ENCODE measurements around the gene NT5E. TPM values are rescaled to one million over a fixed set of nuclear protein-coding genes. Genes with fewer than 3 reads are reported as not detected.
"Not testable (repeated sequence)": the region's sequence is repeated elsewhere in the genome, so short reads cannot be mapped to it uniquely, and the experiment has no call there.

The NT5E gene
- total RNA-seq, 1 donor from 2014 or later: 140 TPM

DNA sequence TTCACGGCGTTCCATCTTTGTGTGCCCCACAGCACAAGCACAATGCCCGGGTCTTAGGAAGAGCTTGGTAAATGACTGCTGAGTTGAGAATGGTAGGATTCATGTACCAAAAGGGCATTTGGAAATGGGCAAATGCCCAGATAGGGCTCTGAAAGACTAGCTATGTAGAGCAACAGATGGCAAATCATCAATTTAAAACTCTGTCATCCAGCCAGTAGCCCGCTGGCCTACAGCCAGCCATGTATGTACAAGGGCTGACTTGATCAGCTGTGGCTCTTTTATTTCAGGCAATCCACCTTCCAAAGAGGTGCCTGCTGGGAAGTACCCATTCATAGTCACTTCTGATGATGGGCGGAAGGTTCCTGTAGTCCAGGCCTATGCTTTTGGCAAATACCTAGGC, 35.1 kb downstream of the NT5E start:
- no peak for DNase-seq (ENCODE audit: extremely low read depth, low read depth, low spot score)

DNA sequence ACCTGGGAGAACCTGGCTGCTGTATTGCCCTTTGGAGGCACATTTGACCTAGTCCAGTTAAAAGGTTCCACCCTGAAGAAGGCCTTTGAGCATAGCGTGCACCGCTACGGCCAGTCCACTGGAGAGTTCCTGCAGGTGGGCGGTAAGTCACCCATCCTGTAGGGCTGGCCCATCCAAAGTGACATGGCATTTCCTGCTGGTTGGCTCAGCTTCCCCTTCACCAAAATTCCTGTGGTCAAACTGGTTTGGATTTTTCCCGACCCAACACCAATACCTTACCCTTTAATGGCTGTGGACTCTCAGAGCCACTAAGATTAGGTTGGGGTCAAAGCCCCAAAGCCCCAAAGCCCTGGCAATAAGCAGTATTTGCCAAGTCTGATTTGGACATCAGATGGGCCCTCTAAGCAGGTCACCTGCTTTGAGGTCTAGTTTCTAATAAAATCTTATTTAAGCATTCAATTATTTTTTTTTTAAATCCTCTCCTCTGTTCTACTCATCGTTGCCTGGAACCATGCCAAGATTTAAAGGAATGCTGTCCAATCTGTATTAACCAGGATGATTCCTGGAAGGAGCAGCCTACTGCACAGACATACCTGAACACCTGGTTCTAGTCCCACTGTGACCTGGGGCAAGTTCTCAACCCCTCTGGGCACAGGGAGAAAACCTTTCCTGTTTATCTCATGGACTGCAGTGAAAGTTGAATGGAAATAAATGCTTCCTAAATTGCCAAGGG, 40.8 kb downstream of the NT5E start:
- DNase-seq (ENCODE audit: extremely low read depth, low read depth, low spot score): no peak

DNA sequence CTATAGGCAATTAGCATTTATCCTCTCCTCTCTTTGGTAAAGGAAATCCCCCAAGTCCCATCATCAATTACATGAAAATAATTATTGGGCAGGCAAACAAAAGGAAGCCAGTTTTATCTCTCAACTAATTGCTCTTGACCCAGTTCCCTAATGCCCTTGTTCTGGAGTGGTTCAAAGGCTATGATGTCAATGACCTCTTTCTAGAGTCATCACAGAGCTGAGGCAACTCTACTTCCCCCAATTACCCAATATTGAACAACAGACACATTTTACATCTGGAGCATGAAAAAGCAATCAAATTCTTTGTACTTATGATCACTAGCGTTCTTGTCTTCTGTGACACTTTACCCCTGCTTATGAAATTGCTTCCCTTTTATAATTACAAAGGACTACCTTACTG, 43.5 kb downstream of the NT5E start:
- DNase-seq (ENCODE audit: extremely low read depth, low read depth, low spot score): no peak

DNA sequence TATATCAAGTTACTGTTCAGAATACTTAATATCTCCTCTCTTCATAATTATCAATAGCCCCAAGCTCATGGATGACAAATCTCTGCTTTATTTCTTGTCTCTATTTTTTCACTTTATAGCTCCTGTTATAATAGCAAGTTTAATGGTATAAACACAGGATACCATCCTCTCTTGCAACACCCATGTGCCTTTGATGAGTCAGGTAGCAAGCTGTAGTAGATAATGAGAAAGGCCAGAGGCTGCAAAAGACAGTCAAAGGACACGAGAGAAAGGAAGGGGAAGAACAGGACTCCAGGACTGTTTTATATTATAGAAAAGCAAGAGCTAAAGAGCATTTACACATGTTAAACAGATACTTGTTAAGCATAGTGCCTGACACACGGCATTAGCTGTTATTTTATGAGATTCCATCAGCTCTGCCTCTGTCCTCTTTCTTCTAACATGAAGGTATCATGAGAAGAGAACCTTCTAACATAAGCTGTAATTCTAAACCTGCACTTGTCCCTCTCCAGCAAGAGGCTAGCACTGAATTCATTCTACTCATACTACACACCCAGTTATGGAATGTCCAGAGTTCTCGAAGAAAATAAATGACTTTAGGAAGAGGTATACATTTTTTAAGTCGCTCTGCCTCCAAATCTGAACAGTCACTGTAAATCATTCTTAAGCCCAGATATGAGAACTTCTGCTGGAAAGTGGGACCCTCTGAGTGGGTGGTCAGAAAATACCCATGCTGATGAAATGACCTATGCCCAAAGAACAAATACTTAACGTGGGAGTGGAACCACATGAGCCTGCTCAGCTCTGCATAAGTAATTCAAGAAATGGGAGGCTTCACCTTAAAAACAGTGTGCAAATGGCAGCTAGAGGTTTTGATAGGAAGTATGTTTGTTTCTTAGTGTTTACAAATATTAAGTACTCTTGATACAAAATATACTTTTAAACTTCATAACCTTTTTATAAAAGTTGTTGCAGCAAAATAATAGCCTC, 45.0 kb downstream of the NT5E start:
- no peak for DNase-seq (ENCODE audit: extremely low read depth, low read depth, low spot score)

DNA sequence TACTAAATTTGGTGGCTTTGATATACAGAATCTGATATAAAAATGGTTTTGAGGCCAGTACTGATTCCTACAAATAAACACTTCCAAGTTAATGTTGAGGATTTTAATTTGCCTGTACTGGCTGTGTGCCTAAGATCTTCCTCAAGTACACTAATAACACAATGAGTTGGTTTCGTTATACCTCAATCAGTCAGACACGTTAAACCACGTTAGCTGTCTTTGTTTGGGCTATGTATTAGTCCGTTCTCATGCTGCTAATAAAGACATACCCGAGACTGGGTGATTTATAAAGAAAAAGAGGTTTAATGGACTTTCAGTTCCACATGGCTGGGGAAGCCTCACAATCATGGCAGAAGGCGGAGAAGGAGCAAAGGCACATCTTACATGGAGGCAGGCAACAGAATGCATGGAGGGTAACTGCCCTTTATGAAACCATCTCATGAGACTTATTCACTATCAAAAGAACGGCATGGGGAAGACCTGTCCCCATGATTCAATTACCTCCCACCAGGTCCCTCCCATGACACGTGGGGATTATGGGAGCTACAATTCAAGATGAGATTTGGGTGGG, 46.2 kb downstream of the NT5E start:
- DNase-seq (ENCODE audit: extremely low read depth, low read depth, low spot score): no peak

DNA sequence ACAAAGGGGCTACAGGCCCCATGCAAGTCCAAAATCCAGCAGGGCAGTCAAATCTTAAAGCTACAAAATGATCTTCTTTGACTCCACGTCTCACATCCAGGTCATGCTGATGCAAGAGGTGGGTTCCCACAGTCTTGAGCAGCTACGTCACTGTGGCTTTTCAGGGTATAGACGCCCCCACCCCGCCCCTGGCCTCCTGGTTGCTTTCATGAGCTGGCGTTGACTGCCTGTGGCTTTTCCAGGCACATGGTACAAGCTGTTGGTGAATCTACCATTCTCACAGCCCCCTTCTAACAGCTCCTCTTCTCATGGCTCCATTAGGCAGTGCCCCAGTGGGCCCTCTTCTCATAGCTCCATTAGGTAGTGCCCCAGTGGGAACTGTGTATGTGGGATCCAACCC, 47.0 kb downstream of the NT5E start:
- no peak for DNase-seq (ENCODE audit: extremely low read depth, low read depth, low spot score)

DNA sequence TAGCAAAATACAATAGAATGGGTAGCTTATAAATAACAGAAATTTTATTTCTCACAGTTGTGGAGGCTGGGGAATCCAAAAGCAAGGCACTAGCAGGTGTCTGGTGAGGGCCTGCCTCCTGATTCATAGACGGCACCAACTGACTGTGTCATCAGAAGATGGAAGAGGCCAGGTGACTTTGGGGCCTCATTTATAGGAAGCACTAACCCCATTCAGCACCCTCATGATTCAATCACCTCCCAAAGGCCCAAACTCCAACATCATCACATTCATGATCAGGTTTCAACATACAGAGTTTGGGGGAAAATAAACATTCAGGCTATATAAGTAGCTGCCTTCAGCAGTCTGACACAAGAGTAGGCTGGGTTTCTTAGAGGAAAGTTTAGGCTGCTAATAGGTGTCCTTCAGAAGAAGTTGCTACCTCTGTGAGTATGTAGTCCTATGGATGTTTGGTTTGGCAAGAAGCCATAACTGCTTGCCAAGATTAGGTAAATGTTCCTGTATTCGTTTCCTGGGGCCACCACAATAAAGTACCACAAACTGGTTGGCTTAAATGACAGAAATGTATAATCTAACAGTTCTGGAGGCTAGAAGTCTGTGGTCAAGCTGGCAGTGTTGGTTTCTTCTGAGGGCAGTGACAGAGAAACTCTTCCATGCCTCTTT, 48.8 kb downstream of the NT5E start:
- DNase-seq (ENCODE audit: extremely low read depth, low read depth, low spot score): peak; percentile 37

DNA sequence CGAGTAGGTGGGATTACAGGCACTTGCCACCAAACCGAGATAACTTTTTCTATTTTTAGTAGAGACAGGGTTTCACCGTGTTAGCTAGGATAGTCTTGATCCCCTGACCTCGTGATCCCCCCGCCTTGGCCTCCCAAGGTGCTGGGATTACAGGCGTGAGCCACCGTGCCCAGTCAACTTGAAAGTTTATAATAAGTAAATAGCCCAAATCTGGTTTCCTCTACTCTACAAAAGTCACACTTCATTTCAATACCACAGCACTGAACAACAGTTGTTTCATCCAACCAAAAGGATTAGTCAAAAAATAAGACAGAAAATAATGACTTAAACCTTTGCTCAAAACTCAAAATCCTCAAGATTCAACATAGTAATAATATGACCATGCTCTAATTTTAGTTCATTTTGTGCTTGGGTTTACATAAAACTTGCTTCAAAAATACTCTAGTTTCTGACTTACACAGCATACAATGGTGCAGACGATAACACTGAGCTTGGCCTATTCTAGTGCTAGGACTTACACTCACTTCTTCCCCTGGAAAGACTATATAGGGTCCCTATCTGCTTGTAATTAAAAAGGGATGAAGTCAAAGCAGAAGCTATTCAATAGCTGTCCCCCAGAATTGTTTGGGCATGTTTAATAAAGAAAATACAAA, 56.7 kb downstream of the NT5E start:
- no peak for DNase-seq (ENCODE audit: extremely low read depth, low read depth, low spot score)

DNA sequence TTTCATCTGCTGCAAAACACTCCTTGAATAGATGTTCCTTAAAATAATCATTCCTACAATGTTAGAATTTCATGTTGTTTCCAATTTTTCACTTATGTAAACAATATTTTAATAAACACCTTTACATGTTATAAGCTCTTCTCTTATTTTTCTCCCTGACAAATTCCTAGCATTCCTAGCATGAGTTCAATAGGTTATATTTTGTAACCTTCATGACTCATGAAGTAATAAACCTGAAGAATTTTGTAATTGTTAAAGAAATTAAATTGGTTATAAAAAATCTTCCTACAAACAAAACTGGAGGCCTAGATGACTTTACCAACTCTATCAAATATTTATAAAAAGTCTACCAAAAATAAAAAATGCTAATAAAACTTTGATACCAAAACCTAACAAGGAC, 66.3 kb downstream of the NT5E start:
- no peak for DNase-seq (ENCODE audit: extremely low read depth, low read depth, low spot score)

DNA sequence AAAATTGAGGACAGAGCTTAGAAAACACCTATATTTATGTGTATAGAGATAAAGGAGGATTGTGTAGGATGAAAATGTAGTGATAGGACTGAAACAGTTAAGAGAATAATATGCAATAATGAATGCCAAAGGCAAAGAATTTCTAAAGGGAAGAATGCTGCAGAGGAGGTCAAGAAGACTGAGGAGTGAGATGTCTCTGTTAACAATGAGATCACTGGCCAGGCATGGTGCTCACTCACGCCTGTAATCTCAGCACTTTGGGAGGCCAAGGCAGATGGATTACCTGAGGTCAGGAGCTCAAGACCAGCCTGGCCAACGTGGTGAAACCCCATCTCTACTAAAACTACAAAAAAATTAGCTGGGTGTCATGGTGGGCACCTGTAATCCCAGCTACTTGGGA, 74.4 kb downstream of the NT5E start:
- DNase-seq (ENCODE audit: extremely low read depth, low read depth, low spot score): not testable (repeated sequence)

DNA sequence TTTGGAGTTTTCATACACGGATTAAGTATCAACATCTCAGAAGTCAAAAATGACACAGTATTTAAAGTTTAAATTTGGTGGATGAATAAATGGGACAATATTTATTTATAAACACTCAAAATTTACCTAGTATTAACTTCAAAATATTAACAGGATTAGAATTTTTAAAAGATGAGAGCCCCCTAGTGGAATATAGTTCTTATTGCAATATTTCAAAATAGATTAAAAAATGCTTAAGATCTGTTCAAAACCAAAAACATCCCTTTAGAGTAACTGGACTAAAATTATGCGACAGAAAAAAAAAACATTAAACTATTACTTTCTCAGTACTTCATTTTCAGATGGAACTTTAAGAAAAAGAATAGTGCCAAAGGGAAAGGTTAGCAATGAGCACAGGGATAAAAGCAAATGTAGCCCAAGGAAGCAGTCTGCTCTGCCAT, 87.2 kb downstream of the NT5E start:
- no peak for DNase-seq (ENCODE audit: extremely low read depth, low read depth, low spot score)

DNA sequence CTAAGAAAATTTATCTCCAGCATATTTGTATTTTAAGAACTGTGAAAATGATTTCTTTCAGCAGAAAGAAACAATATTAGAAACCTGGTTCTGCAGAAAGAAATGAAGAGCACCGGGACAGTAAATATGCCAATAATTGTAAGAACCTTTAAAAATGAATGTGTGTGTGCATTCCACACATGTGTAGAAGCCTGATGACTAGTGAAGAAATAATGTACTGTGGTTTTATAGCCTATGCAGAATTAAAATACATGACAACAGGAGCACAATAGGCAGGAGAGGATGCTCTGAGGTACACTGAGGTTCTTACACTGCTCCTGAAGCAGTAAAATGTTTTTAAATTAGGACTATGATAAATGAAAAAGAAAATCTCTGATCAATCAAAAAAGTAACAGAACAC, 94.9 kb downstream of the NT5E start:
- DNase-seq (ENCODE audit: extremely low read depth, low read depth, low spot score): no peak

Other genes with a start within 250 kb of the NT5E start
- 67.2 and 111 TPM in 2 replicates for gene SNX14, start 143.8 kb downstream of the NT5E start, total RNA-seq
- gene SYNCRIP, start 192.8 kb downstream of the NT5E start, total RNA-seq: 66.6 and 76.4 TPM in 2 replicates